HepG2 (cell line): ENCODE measurements around the gene CALCR. TPM values are rescaled to one million over a fixed set of nuclear protein-coding genes. Genes with fewer than 3 reads are reported as not detected.

Experiments used
- ATAC-seq: fragments of 200-7000 bp; cut with Tn5 transposase; 3 replicates; pipeline ENCODE4 v1.9.1; 2020; ENCODE audit warnings: mild to moderate bottlenecking, moderate library complexity
- BruUV-seq: library from RNA; stranded (reverse); fragments of 400-500 nt; replicated peaks from 2 replicates; lab custom pipeline; 2021; lab: Mats Ljungman, UMichigan
- CTCF ChIA-PET: fragments of 300-600 bp; formaldehyde crosslinking; extraction: SDS; loops from one replicate; lab custom pipeline; 2021; ENCODE audit warnings: low total read pairs, inconsistent platforms, low intra/inter-chr PET ratio; lab: Yijun Ruan, JAX
- POLR2A ChIA-PET: fragments of 350-600 bp; sonication (Branson Sonifier 250); formaldehyde crosslinking; loops from one replicate; lab custom pipeline; 2020; ENCODE audit warnings: antibody characterized with exemption, inconsistent platforms; lab: Yijun Ruan, JAX
- DNase-seq: peaks from one replicate; pipeline ENCODE4 v3.0.0-alpha.2; 2015; ENCODE audit warnings: low spot score
- FAIRE-seq: peaks from 3 replicates; lab custom pipeline; 2011; peaks lifted over from hg19 to GRCh38; lab: Jason Lieb, UNC
- H2AFZ ChIP-seq: one replicate; pipeline ENCODE4 v1.6.1; 2011; ENCODE audit warnings: low read length, inconsistent platforms
- H3K27ac ChIP-seq: fragments of 300-600 bp; 3 replicates; pipeline ENCODE4 v1.8.0; 2011; ENCODE audit warnings: mixed run types, mild to moderate bottlenecking, mixed read lengths, low read length, inconsistent platforms; ENCODE audit not compliant: insufficient read depth; ENCODE audit errors: extremely low read length
- H3K27me3 ChIP-seq, 2 experiments: fragments of 200-600 bp in 1 of 2; 2 replicates in 1 of 2; 3 replicates in 1 of 2; pipeline versions ENCODE4 v1.6.0 to v1.8.0; 2011; ENCODE audit warnings: low read length in 2 of 2, mild to moderate bottlenecking in 2 of 2, moderate library complexity in 2 of 2, inconsistent platforms in 1 of 2; ENCODE audit not compliant: insufficient read depth in 2 of 2, control insufficient read depth in 1 of 2
- H3K36me3 ChIP-seq, 2 experiments: fragments of 200-600 bp in 1 of 2; replicated peaks in 1 of 2; 2 replicates in 1 of 2; 3 replicates in 1 of 2; pipeline versions ENCODE4 v1.5.1 to v1.8.0; 2011; ENCODE audit warnings: low read length in 2 of 2, inconsistent platforms in 1 of 2; ENCODE audit not compliant: insufficient read depth in 2 of 2, control insufficient read depth in 1 of 2
- H3K4me1 ChIP-seq: 2 replicates; pipeline ENCODE4 v1.5.1; 2012; ENCODE audit warnings: low read length, inconsistent platforms; ENCODE audit not compliant: insufficient read depth
- H3K4me2 ChIP-seq: 2 replicates; pipeline ENCODE4 v1.6.0; 2011; ENCODE audit warnings: low read depth, low read length, inconsistent platforms
- H3K4me3 ChIP-seq, 3 experiments: fragments of 200-600 bp in 1 of 3; sonication (generic), shearing (Covaris generic) in 1 of 3; replicated peaks in 1 of 3; 2 replicates each; pipeline ENCODE4 v1.5.1; 2011 to 2016; ENCODE audit warnings: low read length in 3 of 3, inconsistent platforms in 2 of 3, low read depth in 2 of 3, mild to moderate bottlenecking in 2 of 3, control low read depth in 1 of 3, mixed read lengths in 1 of 3; ENCODE audit not compliant: insufficient read depth in 1 of 3
- H3K79me2 ChIP-seq: one replicate; pipeline ENCODE4 v1.6.1; 2011; ENCODE audit warnings: low read length, inconsistent platforms; ENCODE audit not compliant: insufficient read depth
- H3K9ac ChIP-seq: 2 replicates; pipeline ENCODE4 v1.6.0; 2011; ENCODE audit warnings: mild to moderate bottlenecking, low read depth, low read length, inconsistent platforms; ENCODE audit not compliant: insufficient read depth
- H3K9me3 ChIP-seq: 2 replicates; pipeline ENCODE4 v1.5.1; 2012; ENCODE audit warnings: mild to moderate bottlenecking, low read length
- H4K20me1 ChIP-seq: 2 replicates; pipeline ENCODE4 v1.6.0; 2011; ENCODE audit warnings: inconsistent platforms, mild to moderate bottlenecking, low read length, moderate library complexity; ENCODE audit not compliant: insufficient read depth
- CBX1 ChIP-seq: IDR thresholded peaks from one replicate; pipeline ENCODE4 v1.6.1; 2016; ENCODE audit warnings: antibody characterized with exemption, low read depth
- SOX6 ChIP-seq, 2 experiments: fragments of 450-650 bp in 1 of 2; sonication (generic) in 1 of 2; formaldehyde crosslinking in 1 of 2; IDR thresholded peaks; 2 replicates each; pipeline versions ENCODE4 v1.4.0 to v1.6.1; 2017 to 2020; ENCODE audit warnings: antibody characterized with exemption in 1 of 2, mild to moderate bottlenecking in 1 of 2, missing genetic modification reagents in 1 of 2
- ZNF441 ChIP-seq: sonication (generic); formaldehyde crosslinking; IDR thresholded peaks from 2 replicates; pipeline ENCODE4 v1.7.0; 2021; ENCODE audit warnings: missing genetic modification reagents, borderline replicate concordance
- ZNF552 ChIP-seq: sonication (generic); formaldehyde crosslinking; IDR thresholded peaks from 2 replicates; pipeline ENCODE4 v1.9.0; 2022; ENCODE audit warnings: missing genetic modification reagents, mild to moderate bottlenecking, borderline replicate concordance
- ZSCAN22 ChIP-seq: sonication (generic); formaldehyde crosslinking; IDR thresholded peaks from 2 replicates; pipeline ENCODE4 v1.4.0; 2020; ENCODE audit warnings: mild to moderate bottlenecking, missing genetic modification reagents
- ZSCAN9 ChIP-seq: IDR thresholded peaks from 2 replicates; pipeline ENCODE4 v1.6.1; 2016; ENCODE audit warnings: borderline replicate concordance
- WGBS: methylation state at CpG from one replicate; pipeline ENCODE4 v1.1.6; 2017; ENCODE audit warnings: low lambda C conversion rate; 5-methylcytosine and 5-hydroxymethylcytosine counted together
- in situ Hi-C: cut with HindIII; loops from 2 replicates; pipeline ENCODE4 v1.10.0; 2017; ENCODE audit warnings: low pct_unique_long_range_greater_than_20kb; ENCODE audit not compliant: extremely low pct_ligation_motif_present
- intact Hi-C: fragments of 100-400 bp; cut with micrococcal nuclease; formaldehyde crosslinking; loops from one replicate; pipeline ENCODE4 v1.10.0; 2022; ENCODE audit not compliant: unreplicated experiment
- polyA plus RNA-seq, 8 experiments: library from polyadenylated mRNA; depleted of rRNA in 3 of 8; stranded (reverse) in 7 of 8; unstranded in 1 of 8; fragments of >200 nt; fragmentation: Illumina TruSeq in 4 of 8; extraction: Trizol in 4 of 8; gene quantifications; 2 replicates each; pipeline versions ENCODE4 v1.2.1 to v1.2.3, GENCODE V29; 2011 to 2016; ENCODE audit warnings: low read depth in 4 of 8, missing spikeins in 1 of 8, mixed read lengths in 1 of 8; ENCODE audit not compliant: insufficient read depth in 1 of 8
- total RNA-seq, 5 experiments: library from RNA; depleted of rRNA; stranded (reverse); fragments of >200 nt; fragmentation: Illumina TruSeq; extraction: Trizol; gene quantifications; 2 replicates each; pipeline ENCODE4 v1.2.3, GENCODE V29; 2016; ENCODE audit warnings: low read depth in 1 of 5

Gene CALCR
- total and polyA plus RNA-seq, 2 of the 13 experiments (the other 11 are each of a cell fraction or from before 2014, with no cell fraction given): not detected

- no peaks in the 10 kb centered on the region for H3K4me1 ChIP-seq
- ChIA-PET POLR2A (no interaction called here), CTCF (no interaction called here)
- TF ChIP-seq ZNF441 (CRISPR knock-in tag): no peak
- no TSS peak for BruUV-seq
- no peak overlapping the region for H3K27ac ChIP-seq
- no peaks in the 10 kb centered on the region for H3K36me3 ChIP-seq
- in situ Hi-C loops: no loop called here
- no peak for ATAC-seq
- H4K20me1 ChIP-seq: no peaks in the 10 kb centered on the region
- no peak overlapping the region for H2AFZ ChIP-seq
- FAIRE-seq: no peak
- H3K79me2 ChIP-seq: no peaks in the 10 kb centered on the region
- no peaks in the 10 kb centered on the region for H3K27me3 ChIP-seq
- no peak overlapping the region for H3K4me2 ChIP-seq
- H3K4me3 ChIP-seq: no peak overlapping the region
- 17% methylated on average over 4 of the region's 4 CpGs for WGBS
- intact Hi-C loops: no loop called here
- no peak for DNase-seq
- H3K9me3 ChIP-seq: no peaks in the 10 kb centered on the region
- no peak overlapping the region for H3K9ac ChIP-seq
These were observed 98.7 kb downstream of the CALCR start for GRCh38 chr7:93475811-93476210.

- Histone ChIP-seq H2AFZ (no peak overlapping the region), H3K9ac (no peak overlapping the region), H3K36me3 (no peaks in the 10 kb centered on the region), H3K4me1 (no peaks in the 10 kb centered on the region), H3K4me2 (no peak overlapping the region), H4K20me1 (no peaks in the 10 kb centered on the region), H3K4me3 (no peak overlapping the region), H3K27me3 (no peaks in the 10 kb centered on the region), H3K27ac (no peak overlapping the region), H3K9me3 (no peaks in the 10 kb centered on the region), H3K79me2 (no peaks in the 10 kb centered on the region)
- BruUV-seq: no TSS peak
- no peak for DNase-seq
- ChIA-PET CTCF (no interaction called here), POLR2A (no interaction called here)
- no peak for TF ChIP-seq ZSCAN9
- TF ChIP-seq ZSCAN22: no peak
- no peak for TF ChIP-seq SOX6 (IDR thresholded peaks at IDR 0.05)
- no peak for TF ChIP-seq SOX6 (CRISPR knock-in tag; IDR thresholded peaks at IDR 0.05)
- no peak for TF ChIP-seq ZNF552 (CRISPR knock-in tag)
- TF ChIP-seq CBX1: no peak
- WGBS: 9% methylated on average over 2 of the region's 2 CpGs
- intact Hi-C loops: no loop called here
- ATAC-seq: no peak
- no peak for FAIRE-seq
- in situ Hi-C loops: no loop called here
These were observed 103.1 kb downstream of the CALCR start for GRCh38 chr7:93471456-93471855.
